Raji (cell line): ENCODE measurements around the gene SETBP1.
A peak's percentile ranks its signal among the peaks of the same experiment; 100 is the strongest.

Experiments used
- POLR2A ChIP-seq: IDR thresholded peaks from 2 replicates; pipeline ENCODE4 v1.6.1; 2011; ENCODE audit warnings: low read depth, low read length, control low read depth; ENCODE audit not compliant: insufficient read depth

The SETBP1 gene

DNA sequence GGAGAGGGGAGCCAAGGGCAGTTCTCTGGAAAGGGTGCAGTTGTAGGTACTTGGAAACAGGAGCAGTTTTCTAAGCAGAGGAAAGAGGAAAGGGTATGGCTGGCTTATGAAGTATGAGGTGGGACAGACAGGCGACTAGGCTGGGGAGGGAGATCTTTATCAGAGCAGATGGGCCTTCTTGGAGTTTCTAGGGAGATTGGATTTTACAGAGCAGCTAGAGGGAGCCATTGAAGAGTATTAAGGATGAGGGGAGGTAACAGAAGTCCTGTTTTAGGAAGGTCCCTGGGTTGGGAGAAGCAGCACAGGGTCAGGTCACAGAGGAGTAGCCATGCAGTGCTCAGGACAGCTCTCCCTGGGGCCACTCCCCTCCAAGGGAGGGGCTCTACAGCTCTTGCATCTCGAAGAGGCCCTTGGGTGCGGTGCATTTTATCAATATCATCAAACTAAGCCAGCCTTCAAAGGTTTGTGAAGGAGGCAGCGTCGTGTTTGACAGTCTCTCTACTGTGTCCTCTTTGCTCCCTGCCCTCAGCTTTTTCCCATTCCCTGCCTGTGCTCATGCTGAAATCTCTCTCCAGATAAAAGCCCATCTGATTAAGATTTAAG, 154.3 kb downstream of the SETBP1 start:
- TF ChIP-seq POLR2A: no peak

DNA sequence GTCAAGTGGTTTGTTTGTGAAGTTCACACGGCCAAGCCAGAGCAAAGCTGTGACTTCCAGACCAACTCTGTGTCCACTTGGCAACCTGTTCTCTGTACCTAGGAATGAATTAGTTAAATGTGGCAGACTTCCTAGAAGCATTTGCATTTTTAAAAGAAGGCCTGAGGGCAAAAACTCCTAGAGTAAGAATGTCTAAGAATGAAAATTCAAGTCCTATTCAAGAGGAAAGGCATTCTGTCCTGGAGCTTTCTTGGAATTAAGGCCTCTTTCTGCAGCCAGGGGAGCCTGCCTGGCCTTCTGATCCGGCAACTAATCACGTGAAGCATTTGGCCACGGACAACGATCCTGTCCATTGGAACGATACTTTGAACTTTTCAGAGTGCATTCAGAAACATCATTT, 155.0 kb downstream of the SETBP1 start:
- TF ChIP-seq POLR2A: no peak

GRCh38 chr18:44836263-44836662, 155.6 kb downstream of the SETBP1 start:
- TF ChIP-seq POLR2A: no peak

- TF ChIP-seq POLR2A: no peak
Measured at GRCh38 chr18:44837482-44838180, 156.9 kb downstream of the SETBP1 start.

- peak; percentile 33; the same call in 1 of the 2 replicates for TF ChIP-seq POLR2A
Measured at GRCh38 chr18:44838971-44839666, 158.4 kb downstream of the SETBP1 start.

DNA sequence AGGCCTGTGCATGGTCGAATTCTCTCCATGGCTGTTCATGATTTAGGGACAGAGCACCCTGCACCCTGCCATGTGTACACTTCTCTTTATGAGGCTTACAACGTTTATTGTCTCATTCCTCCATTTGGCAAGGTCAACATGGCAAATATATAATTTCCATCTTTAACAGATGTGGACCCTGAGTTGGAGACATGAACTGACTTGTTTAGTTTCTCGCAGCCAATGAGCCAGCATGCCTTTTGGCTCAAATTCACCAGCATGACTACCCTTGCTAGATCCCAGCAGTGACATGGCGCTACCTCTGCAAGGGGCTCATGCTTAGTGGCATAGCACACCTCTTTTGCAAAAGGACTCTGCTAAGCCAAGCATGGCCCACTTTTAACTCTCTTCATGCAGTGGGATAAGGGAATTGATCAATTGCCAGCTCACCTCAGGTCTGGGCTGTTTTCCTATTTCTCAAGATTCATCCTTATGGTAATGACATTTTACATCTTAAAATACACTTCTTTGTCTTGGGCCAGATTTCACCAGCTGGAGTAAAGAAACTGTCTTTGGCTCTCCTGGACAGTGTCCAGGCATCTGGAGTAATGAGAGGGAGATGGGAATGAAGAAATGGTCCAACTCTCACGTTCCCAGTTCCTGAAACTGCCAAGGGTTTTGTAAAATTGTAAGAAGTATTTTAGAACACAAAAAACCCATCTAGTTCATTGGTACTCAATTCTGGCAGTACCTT, 159.5 kb downstream of the SETBP1 start:
- no peak for TF ChIP-seq POLR2A

DNA sequence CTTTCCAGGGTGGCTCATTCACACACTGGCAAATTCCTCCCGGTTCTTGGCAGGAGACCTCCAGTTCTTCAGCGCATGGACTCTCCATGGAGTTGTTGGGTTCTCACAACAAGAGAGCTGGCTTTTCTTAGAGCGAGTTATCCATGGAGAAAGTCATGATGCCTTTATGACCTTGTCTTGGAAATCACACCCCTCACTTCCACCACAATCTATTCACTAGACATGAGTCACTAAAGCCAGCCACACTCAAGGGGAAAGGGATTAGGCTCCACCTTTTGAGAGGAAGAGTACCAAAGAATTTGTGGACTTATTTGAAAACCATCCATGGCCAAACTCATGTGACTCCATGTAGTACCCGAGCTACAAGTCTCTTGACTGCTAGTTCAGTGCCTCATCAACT, 160.5 kb downstream of the SETBP1 start:
- no peak for TF ChIP-seq POLR2A

GRCh38 chr18:44841752-44842587, 161.3 kb downstream of the SETBP1 start:
- TF ChIP-seq POLR2A: no peak

GRCh38 chr18:44842588-44843412, 162.1 kb downstream of the SETBP1 start:
- TF ChIP-seq POLR2A: no peak

DNA sequence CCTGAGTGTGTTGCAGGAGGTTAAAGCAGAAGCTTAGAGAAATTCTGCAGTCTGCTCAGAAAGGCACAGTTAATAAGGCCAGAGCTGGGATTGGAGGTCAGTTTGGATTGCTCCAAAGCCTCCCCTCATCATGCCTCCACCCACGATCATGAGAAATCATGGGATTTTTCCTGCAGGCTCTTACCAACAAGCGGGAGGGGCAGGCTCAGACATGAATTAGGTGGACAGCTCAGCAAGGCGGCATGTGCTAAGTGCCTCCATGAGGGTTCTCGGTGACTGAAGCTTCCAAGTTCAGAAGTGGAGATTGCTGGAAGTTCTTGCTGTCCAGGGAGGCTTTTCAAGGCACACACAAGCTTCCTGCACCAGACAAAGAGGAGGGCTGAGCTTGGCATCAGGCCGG, 163.8 kb downstream of the SETBP1 start:
- TF ChIP-seq POLR2A: no peak

GRCh38 chr18:44846450-44846849, 165.8 kb downstream of the SETBP1 start:
- no peak for TF ChIP-seq POLR2A

- TF ChIP-seq POLR2A: no peak
Measured at GRCh38 chr18:44848644-44849335, 168.1 kb downstream of the SETBP1 start.

DNA sequence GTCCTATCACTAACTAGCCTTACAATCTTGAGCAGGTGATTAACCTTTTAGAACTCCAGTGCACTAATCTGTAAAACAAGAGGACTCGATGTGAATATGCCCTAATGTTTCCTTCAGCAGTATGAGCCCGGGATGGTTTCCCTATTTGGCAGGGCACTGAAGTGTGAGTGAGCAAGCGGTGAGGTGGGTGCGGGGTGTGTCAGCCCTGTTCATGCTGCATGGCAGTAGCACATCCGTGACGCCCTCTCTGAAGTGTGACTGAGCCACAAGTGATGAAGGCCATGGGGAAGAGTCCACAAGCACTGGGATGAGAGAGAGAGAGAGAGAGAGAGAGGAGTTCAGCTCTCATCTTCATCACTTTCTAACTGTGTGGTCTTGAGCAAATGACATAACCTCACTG, 168.7 kb downstream of the SETBP1 start:
- no peak for TF ChIP-seq POLR2A
